Measurements from ENCODE around the gene ANKRA2. TPM values are rescaled to one million over a fixed set of nuclear protein-coding genes. Genes with fewer than 3 reads are reported as not detected.
"Not testable (repeated sequence)": the region's sequence is repeated elsewhere in the genome, so short reads cannot be mapped to it uniquely, and the experiment has no call there.

ANKRA2 gene
- total RNA-seq, 1 experiment from 2014 or later = 31.5 TPM

DNA sequence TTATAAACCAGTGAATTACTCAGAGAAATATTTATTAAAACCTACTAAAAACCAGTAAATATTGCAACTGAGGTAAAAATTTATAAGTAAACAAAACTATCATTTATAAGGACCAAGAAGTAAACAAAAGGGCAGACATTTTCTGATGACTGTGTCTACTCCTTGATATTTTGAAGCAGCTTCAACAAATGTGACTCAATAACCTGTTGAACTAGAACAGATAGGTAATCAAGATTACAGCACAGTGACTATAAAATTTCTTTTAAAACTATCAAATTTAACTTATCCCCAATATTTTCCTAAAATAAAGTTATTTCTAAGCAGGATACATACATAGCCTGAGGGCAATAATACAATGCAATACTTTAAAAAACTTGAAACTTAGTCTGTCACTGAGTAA is 12.8 kb downstream of the ANKRA2 start:
- no peak for DNase-seq (ENCODE audit: extremely low read depth, low read depth)

GRCh38 chr5:73550016-73550415 is 15.4 kb downstream of the ANKRA2 start:
- DNase-seq (ENCODE audit: extremely low read depth, low read depth) = no peak

- DNase-seq (ENCODE audit: extremely low read depth, low read depth) = no peak
Observed at GRCh38 chr5:73545403-73545779, 20.0 kb downstream of the ANKRA2 start.

GRCh38 chr5:73544429-73545402 is 20.7 kb downstream of the ANKRA2 start:
- no peak for DNase-seq (ENCODE audit: extremely low read depth, low read depth)

DNA sequence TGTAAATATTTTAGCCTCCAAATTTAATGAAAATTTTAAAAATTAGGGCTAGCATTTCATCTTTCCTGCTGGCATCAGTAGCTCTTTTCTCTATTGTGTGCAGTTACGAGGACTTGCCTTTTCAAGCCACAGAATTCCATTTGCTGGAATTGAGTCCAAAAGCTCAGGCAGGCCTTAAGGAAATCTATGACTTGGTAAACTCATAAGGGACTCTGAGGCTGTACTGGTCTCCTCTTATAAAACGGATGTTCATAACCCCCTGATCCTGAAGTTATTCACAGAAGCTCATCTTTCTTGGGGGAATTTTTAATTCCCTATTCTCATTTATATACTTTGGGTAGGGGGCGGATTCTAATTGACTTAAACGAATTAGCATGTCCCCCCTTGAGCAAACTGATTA is 23.4 kb downstream of the ANKRA2 start:
- no peak for DNase-seq (ENCODE audit: extremely low read depth, low read depth)

DNA sequence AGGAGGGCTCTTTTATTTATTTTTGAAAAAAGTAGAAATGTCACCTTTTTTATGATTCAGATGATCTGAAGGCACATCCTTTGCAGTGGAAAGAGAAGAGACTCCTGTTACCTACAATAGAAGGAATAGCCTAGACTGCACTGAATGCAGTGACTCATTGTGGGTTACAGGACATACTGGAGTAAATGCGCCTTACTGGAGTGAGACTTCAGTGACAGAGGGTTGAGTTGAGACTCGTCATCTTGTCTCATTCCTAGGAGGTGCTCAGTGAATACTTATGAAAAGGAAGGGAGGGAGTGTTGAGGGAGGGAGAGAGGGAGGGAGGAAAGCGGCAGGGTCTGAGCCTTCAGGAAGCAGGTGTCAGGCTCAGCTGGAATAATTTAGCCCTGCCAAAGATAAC is 25.2 kb downstream of the ANKRA2 start:
- no peak for DNase-seq (ENCODE audit: extremely low read depth, low read depth)

DNA sequence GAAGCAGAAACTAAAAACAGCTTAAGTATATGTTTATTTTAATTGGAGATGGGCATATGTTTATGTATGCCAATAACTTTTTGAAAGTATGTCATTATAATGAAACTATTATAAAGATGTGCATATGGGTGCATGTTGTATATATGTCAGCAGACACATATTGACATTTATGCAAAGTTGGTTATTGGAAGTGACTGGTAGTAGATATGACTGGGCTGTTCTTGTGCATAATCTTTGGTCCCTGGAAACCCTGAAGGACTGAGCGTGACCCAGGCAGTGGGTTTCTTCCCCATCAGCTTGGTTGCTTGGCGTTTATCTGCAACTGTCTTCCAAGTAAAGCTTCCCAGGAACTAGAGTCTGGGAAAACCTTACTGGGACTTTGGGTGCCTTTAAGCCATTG is 25.7 kb downstream of the ANKRA2 start:
- no peak for DNase-seq (ENCODE audit: extremely low read depth, low read depth)

GRCh38 chr5:73534971-73535370 is 30.5 kb downstream of the ANKRA2 start:
- DNase-seq (ENCODE audit: extremely low read depth, low read depth) = no peak

DNA sequence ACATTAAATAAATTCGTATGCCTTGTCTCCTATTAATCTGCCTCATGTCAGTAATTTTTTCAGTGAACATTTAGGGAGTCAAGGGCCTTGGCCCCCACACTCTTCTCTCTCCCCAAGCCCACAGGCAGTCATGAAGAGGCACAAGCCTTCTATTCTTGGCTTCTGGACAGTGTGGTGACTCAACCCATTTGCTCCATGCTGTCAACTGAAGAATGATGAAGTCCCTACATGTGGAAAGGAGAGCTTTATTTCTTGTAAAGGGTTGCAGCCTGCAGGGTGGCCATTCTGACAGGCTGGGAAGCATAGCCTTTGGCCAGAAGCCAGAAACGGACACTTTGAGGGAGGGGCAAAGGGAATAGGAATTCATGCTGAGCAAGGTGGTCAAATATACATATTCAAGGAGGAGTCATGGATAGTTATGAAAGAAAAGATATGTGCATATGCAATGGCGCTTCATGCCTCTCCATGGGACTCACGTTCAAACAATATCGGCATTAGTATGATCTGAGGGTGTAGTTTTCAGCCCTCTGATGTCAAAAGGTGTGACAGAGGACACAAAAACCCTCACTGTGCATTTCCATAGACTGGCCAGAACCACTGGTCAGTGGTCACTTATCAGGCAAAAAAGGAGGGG is 31.3 kb downstream of the ANKRA2 start:
- no peak for DNase-seq (ENCODE audit: extremely low read depth, low read depth)

DNA sequence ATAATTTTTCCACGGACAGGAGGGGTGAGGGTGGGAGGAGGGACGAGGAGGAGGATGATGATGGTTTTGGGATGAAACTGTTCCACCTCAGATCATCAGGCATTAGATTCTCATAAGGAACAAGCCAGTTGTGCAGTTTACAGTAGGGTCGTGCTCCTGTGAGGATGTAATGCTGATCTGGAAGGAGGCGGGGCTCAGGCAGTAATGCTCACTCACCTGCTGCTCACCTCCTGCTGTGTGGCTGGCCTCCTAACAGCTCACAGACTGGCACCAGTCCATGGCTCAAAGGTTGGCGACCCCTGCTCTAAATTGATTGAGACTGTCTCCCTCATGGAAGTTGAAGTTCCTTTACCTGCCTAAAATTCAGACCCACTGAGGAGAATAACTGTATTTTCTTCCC is 33.2 kb downstream of the ANKRA2 start:
- DNase-seq (ENCODE audit: extremely low read depth, low read depth) = no peak

DNA sequence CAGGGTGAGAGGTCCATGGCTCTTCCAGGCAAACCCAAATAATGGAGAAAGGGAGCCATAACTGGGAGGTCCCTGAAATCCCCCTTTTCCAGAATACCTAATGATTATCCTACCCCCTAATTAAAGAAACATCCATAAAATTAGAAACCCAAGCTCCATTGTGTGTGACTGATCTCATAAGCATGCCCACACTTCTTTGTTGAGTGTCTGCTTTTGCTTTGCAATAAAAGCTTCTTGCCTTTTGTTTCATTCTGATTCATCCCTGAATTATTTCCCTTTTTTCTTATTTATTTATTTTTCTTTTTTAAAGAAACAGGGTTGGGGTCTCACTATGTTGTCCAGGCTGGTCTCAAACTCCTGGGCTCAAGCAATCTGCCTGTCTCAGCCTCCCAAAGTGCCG is 34.1 kb downstream of the ANKRA2 start:
- DNase-seq (ENCODE audit: extremely low read depth, low read depth) = no peak

GRCh38 chr5:73529081-73529480 is 36.4 kb downstream of the ANKRA2 start:
- DNase-seq (ENCODE audit: extremely low read depth, low read depth) = no peak

- no peak for DNase-seq (ENCODE audit: extremely low read depth, low read depth)
Observed at GRCh38 chr5:73528248-73528647, 37.2 kb downstream of the ANKRA2 start.

- DNase-seq (ENCODE audit: extremely low read depth, low read depth) = no peak
Observed at GRCh38 chr5:73525606-73526203, 39.7 kb downstream of the ANKRA2 start.

GRCh38 chr5:73523861-73524260 is 41.6 kb downstream of the ANKRA2 start:
- DNase-seq (ENCODE audit: extremely low read depth, low read depth) = no peak

DNA sequence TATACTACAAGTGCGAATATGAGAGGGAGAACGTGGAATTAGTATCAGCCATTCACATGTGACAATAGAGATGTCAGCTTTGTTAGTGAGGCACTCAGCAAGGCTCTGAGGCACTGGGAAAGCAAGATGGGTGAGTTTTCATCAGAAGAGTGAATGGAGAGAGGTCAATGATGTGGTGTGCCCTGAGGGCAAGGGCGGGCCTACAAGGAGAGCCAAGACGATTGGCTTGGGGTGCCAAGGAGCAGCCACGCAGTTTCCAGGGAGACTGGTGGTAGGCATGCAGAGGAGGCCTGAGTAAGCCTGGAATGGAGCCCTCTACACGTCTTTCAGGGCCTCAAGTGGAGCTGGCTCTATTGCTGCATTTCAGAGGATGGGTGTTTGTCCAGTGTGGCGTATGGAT is 42.5 kb downstream of the ANKRA2 start:
- no peak for DNase-seq (ENCODE audit: extremely low read depth, low read depth)

GRCh38 chr5:73519531-73520283 is 45.7 kb downstream of the ANKRA2 start:
- DNase-seq (ENCODE audit: extremely low read depth, low read depth) = peak; percentile 83

DNA sequence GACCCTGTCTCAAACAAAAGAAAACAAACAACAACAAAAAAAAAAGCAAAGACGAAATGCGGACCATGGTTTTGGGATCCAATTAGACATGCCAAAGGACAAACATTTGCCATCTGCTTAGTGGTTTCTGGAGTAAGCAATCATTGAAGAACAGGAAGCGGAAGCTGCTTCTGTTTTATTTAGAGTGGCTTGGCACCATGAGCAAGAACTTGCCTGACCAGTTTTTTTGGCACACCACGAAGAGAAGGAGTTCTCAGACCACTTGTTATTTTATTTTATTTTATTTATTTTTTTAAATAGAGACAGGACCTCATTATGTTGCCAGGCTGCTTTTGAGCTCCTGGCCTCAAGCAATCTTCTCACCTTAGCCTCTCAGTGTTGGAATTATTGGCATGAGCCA is 50.2 kb downstream of the ANKRA2 start:
- DNase-seq (ENCODE audit: extremely low read depth, low read depth) = no peak

DNA sequence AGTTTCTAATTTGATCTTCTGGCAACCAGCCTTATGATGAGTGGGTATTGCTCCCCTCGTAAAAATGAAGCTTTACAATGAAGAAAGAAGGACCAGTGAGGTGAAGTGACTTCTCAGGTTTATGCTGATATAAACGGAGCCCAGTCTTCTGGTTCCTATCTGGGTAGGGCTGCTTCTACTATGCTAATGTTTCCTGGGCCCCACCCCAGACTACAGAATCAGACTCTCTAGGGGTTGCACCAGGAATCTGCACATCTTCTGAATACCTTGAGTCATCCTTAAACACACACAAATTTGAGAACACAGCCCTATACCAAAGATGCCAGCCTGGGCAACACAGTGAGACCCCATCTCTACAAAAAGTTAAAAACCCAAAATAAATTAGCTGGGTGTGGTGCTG is 51.0 kb downstream of the ANKRA2 start:
- no peak for DNase-seq (ENCODE audit: extremely low read depth, low read depth)

DNA sequence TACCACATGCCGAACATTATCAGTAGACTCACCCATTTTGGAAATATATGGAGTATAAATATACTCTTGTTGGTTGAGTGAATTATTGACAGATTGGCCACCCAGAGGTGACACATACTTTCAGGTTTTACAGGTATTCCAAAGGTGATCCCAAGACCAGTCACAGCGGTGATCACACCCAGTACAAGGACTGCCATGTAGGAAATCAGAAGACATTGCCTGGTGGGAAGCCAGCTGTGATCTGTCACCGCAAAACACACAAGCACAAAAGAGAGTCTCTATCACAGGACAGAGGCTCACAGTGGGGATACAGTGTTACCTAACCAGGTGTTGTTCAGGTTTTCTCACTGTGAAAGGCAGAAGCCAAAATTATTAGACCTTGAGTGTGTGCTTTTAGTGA is 51.4 kb downstream of the ANKRA2 start:
- no peak for DNase-seq (ENCODE audit: extremely low read depth, low read depth)

- not testable (repeated sequence) for DNase-seq (ENCODE audit: extremely low read depth, low read depth)
Observed at GRCh38 chr5:73508521-73508920, 56.9 kb downstream of the ANKRA2 start.
